ENCODE measurements around the gene P4HA2.
"Not testable (repeated sequence)": the region's sequence is repeated elsewhere in the genome, so short reads cannot be mapped to it uniquely, and the experiment has no call there.

The P4HA2 gene

GRCh38 chr5:132198571-132198970 is 29.1 kb downstream of the P4HA2 start:
- no peak for DNase-seq

GRCh38 chr5:132195727-132196126 is 31.9 kb downstream of the P4HA2 start:
- no peak for DNase-seq

DNA sequence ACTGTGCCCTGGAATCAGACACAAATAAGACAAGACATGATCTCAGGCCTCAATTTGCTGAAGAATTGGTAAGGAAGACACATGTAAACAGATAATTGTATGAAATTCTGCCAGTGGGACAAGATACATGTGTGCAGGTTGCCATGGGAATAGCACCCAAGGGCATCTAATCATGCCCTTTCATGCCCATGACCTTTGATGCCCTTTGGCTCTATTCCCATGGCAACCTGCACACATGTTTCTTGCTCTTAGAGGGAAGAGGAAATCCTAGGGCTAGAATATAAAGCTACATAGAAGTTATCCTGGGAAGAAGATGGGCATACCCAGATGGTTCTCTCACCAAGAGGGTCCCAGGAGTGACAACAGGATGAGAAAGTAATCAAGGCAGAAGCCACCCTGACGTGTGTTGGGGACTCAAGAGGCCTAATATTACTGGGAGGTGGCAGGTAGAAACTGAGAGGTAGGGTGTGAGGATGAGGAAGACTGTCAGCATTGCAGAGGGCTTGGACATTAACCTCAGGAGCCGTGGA is 34.4 kb downstream of the P4HA2 start:
- no peak for DNase-seq

- peak in 2 of 5 experiments; percentile 19 to 80 for DNase-seq
These were observed 37.4 kb downstream of the P4HA2 start for GRCh38 chr5:132190161-132190817.

DNA sequence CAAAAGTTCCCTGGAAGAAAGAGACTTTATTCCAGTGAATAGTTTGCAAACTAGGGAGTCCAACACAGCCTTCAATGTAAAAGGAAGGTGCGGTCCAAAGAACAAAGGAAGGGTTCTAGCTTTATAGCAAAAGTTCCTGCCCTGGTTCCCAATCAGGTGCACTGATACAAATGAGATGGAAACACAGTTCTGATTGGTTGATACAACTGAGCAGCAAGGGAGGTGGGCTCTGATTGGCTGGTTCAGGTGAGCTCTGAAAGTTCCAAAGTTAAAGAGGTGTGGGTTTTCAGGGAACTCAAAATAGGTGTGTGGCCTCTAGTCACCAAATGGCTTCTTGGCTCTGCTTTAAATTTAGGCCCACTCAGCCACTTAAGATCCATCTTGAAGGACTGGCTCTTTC is 43.1 kb downstream of the P4HA2 start:
- DNase-seq, result no peak

DNA sequence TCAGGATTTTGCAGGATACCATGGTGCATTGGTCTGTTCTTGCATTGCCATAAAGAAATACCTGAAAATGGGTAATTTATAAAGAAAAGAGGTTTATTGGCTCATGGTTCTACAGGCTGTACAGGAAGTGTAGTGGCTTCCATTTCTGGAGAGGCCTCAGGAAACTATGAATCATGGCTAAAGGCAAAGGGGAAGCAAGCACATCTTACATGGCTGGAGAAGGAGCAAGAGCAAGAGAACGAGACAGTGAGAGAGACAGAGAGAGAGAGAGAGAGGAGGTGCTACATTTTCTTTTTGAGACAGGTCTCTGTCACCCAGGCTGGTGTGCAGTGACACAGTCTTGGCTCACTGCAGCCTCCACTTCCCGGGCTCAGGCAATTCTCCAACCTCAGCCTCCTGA is 43.9 kb downstream of the P4HA2 start:
- no peak for DNase-seq

DNA sequence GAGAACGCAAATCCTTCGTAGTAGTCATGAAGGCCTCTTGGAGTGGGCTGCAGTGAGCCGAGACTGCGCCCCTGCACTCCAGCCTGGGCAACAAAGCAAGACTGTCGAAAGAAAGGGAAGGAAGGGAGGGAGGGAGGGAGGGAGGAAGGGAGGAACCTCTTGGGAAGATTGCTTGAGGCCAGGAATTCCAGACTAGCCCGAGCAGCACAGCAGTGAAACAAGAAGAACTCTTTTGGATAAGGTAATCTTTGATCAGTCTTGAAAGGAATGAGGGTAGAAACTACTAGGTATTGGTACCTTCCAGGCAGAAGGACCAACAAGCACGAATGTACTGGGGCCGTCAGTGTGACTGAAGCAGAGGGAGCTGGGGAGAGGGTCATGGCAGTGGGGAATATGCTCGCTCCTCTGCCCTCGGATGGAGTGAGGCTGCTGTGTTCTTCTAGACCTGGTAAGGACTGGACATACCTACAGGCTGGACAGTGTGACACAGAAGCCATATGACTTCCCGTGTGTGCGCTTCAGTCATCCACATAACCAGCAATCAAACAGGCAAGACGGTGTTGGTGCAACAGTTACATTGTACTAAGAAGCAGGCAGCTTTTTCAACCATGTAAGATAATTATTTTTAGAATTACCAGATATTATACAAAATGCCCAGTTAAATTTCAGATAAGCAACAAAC is 45.2 kb downstream of the P4HA2 start:
- no peak for DNase-seq

- DNase-seq, result no peak
These were observed 46.5 kb downstream of the P4HA2 start for GRCh38 chr5:132181011-132181629.

GRCh38 chr5:132180134-132180745 is 47.4 kb downstream of the P4HA2 start:
- peak in 1 of 5 experiments; percentile 61 for DNase-seq

DNA sequence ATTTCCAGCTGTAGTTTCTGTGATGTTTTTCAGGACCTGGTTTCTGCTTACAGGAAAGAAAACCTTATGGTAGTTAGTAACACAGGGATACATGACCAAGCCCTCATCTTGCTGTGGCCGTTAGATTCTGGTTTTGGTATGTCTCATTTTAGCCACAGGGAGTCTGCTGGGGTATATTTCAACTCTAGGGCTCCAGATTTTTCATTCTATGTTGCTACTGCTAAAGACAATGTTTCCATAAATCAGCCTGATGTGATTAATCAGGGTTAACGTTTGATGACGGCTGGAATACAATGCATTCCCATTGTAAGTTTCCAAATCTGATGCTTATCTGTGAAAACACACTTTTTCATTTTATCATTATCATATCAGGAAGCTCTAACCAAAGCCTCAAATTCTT is 48.2 kb downstream of the P4HA2 start:
- DNase-seq, result peak in 1 of 5 experiments; percentile 69

DNA sequence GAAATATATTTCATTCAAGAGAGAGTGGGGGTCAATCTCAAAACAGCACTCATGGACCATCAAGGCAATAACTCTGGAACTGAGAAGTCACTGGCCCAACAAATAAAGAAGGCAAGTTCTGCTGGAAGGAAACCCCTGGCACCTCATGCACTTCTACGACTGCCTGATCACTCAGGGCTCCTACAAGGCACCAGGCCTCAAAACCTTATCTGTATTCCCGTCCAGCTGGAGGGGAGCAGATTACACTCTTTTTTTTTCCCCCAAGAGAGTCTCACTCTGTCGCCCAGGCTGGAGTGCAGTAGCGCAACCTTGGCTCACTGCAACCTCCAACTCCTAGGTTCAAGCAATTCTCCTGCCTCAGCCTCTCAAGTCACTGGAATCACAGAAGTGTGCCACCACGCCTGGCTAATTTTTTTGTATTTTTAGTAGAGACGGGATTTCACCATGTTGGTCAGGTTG is 49.9 kb downstream of the P4HA2 start:
- DNase-seq, result no peak

- DNase-seq, result peak in 1 of 5 experiments; percentile 51
These were observed 50.7 kb downstream of the P4HA2 start for GRCh38 chr5:132176987-132177386.

- DNase-seq, result peak in 1 of 5 experiments; percentile 71
These were observed 51.1 kb downstream of the P4HA2 start for GRCh38 chr5:132176521-132176945.

GRCh38 chr5:132162945-132163344 is 64.7 kb downstream of the P4HA2 start:
- no peak for DNase-seq

- not testable (repeated sequence) for DNase-seq
These were observed 65.9 kb downstream of the P4HA2 start for GRCh38 chr5:132161574-132162326.

- DNase-seq, result no peak
These were observed 71.2 kb downstream of the P4HA2 start for GRCh38 chr5:132156413-132156812.

DNA sequence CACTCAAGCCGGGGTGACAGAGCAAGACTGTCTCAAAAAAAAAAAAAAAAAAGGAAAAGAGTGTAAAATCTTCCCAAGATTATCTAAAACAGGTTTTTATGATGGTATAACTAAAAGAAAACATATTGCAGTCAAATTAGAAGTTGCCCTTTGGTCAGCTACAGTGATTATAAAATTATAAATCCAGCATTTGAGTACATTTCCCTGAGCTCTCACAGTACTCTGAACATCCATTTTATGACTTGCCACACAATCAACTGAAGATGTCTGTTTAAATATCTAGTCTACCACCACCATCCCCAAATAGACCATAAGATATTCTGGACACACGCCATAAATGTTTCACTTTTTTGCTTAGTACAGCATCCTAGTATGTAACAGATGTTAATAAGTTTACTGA is 77.1 kb downstream of the P4HA2 start:
- DNase-seq, result no peak

DNA sequence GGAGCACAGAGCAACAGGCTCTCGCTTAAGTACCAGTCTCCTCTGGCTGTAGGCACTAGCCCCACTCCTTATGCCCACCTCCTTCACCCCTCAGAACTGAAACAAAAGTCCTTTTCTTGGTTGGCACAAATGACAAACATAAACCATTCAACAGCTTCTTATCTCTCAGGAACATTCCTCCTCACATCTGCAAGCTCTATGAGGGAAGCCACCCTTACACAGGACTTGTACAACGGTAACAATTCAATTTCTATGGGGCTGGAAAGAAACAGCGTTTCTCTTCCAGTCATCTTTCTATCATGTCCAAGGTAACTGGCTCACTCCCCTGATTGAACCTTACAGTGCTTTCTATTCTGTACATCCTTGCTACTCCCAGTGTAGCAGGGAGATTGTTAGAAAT is 80.0 kb downstream of the P4HA2 start:
- no peak for DNase-seq

DNA sequence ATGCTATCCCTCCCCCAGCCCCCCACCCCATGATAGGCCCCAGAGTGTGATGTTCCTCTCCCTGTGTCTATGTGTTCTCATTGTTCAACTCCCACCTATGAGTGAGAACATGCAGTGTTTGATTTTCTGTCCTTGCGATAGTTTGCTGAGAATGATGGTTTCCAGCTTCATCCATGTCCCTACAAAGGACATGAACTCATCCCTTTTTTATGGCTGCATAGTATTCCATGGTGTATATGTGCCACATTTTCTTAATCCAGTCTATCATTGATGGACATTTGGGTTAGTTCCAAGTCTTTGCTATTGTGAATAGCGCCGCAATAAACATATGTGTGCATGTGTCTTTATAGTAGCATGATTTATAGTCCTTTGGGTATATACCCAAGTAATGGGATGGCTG is 82.3 kb downstream of the P4HA2 start:
- not testable (repeated sequence) for DNase-seq

- no peak for DNase-seq
These were observed 84.5 kb downstream of the P4HA2 start for GRCh38 chr5:132143148-132143547.

GRCh38 chr5:132142459-132142858 is 85.2 kb downstream of the P4HA2 start:
- DNase-seq, result no peak

Data from T-helper 2 cell (primary cell).